ENCODE results near the gene SEMA3D.

The SEMA3D gene

GRCh38 chr7:85070967-85071628 is 115.8 kb downstream of the SEMA3D start:
- DNase-seq: no peak

- DNase-seq: no peak
These were observed 118.1 kb downstream of the SEMA3D start for GRCh38 chr7:85068799-85069198.

- DNase-seq: no peak
These were observed 119.5 kb downstream of the SEMA3D start for GRCh38 chr7:85067371-85067770.

GRCh38 chr7:85065888-85066485 is 120.9 kb downstream of the SEMA3D start:
- DNase-seq: no peak

- no peak for DNase-seq
These were observed 121.5 kb downstream of the SEMA3D start for GRCh38 chr7:85065306-85065705.

- DNase-seq: no peak
These were observed 124.2 kb downstream of the SEMA3D start for GRCh38 chr7:85062651-85063050.

GRCh38 chr7:85061456-85061855 is 125.4 kb downstream of the SEMA3D start:
- DNase-seq: no peak

- DNase-seq: no peak
These were observed 126.2 kb downstream of the SEMA3D start for GRCh38 chr7:85060696-85061095.

- DNase-seq: no peak
These were observed 130.9 kb downstream of the SEMA3D start for GRCh38 chr7:85055906-85056305.

- no peak for DNase-seq
These were observed 131.7 kb downstream of the SEMA3D start for GRCh38 chr7:85055196-85055595.

- DNase-seq: no peak
These were observed 132.6 kb downstream of the SEMA3D start for GRCh38 chr7:85054306-85054705.

GRCh38 chr7:85052894-85053293 is 134.0 kb downstream of the SEMA3D start:
- no peak for DNase-seq

- DNase-seq: no peak
These were observed 134.7 kb downstream of the SEMA3D start for GRCh38 chr7:85052056-85052737.

GRCh38 chr7:85046534-85046933 is 140.3 kb downstream of the SEMA3D start:
- no peak for DNase-seq

GRCh38 chr7:85041605-85042216 is 145.1 kb downstream of the SEMA3D start:
- DNase-seq: peak; percentile 9

- no peak for DNase-seq
These were observed 147.5 kb downstream of the SEMA3D start for GRCh38 chr7:85039196-85039923.

- DNase-seq: no peak
These were observed 148.4 kb downstream of the SEMA3D start for GRCh38 chr7:85038466-85038865.

GRCh38 chr7:85033263-85033662 is 153.6 kb downstream of the SEMA3D start:
- no peak for DNase-seq

GRCh38 chr7:85031475-85031874 is 155.4 kb downstream of the SEMA3D start:
- DNase-seq: no peak

GRCh38 chr7:85030893-85031292 is 156.0 kb downstream of the SEMA3D start:
- DNase-seq: no peak

GRCh38 chr7:85025312-85025756 is 161.5 kb downstream of the SEMA3D start:
- no peak for DNase-seq

GRCh38 chr7:85023916-85024315 is 162.9 kb downstream of the SEMA3D start:
- DNase-seq: no peak

GRCh38 chr7:85023066-85023712 is 163.7 kb downstream of the SEMA3D start:
- DNase-seq: no peak
